T47D (cell line): ENCODE results near the gene MGLL.

Experiments used
- DNase-seq, 2 experiments: peaks; one replicate each; pipeline versions ENCODE4 v3.0.0 to v3.0.0-alpha.2; 2011 to 2012; ENCODE audit warnings: low read depth in 1 of 2, low spot score in 1 of 2
- JUND ChIP-seq: IDR thresholded peaks from 2 replicates; pipeline ENCODE4 v1.6.1; 2012; ENCODE audit warnings: low read depth
- in situ Hi-C: cut with HindIII; loops from 2 replicates; pipeline ENCODE4 v1.10.0; 2016; ENCODE audit warnings: low sequenced_read_pairs, low pct_unique_long_range_greater_than_20kb

MGLL gene

GRCh38 chr3:127729556-127730056 lies 92.7 kb downstream of the MGLL start:
- in situ Hi-C loops, result no loop called here
- no peak for DNase-seq
- no peak for TF ChIP-seq JUND

- no peak for DNase-seq
- no peak for TF ChIP-seq JUND
- in situ Hi-C loops, result no loop called here
Measured at GRCh38 chr3:127728417-127729015, 93.8 kb downstream of the MGLL start.

GRCh38 chr3:127726894-127727293 lies 95.4 kb downstream of the MGLL start:
- DNase-seq, result no peak
- no peak for TF ChIP-seq JUND
- in situ Hi-C loops, result no loop called here

GRCh38 chr3:127723011-127723567 lies 99.2 kb downstream of the MGLL start:
- TF ChIP-seq JUND, result no peak
- in situ Hi-C loops, result no loop called here
- DNase-seq, result no peak

GRCh38 chr3:127722091-127722784 lies 100.1 kb downstream of the MGLL start:
- no peak for DNase-seq
- no peak for TF ChIP-seq JUND
- in situ Hi-C loops, result no loop called here

- in situ Hi-C loops, result no loop called here
- no peak for DNase-seq
- TF ChIP-seq JUND, result no peak
Measured at GRCh38 chr3:127720985-127721935, 101.1 kb downstream of the MGLL start.

GRCh38 chr3:127720161-127720823 lies 102.0 kb downstream of the MGLL start:
- DNase-seq, result no peak
- in situ Hi-C loops, result no loop called here
- TF ChIP-seq JUND, result no peak

- no peak for DNase-seq
- in situ Hi-C loops, result no loop called here
- TF ChIP-seq JUND, result no peak
Measured at GRCh38 chr3:127719369-127719768, 102.9 kb downstream of the MGLL start.

- in situ Hi-C loops, result no loop called here
- no peak for TF ChIP-seq JUND
Measured at GRCh38 chr3:127718916-127719290, 103.4 kb downstream of the MGLL start.

GRCh38 chr3:127718245-127718915 lies 103.9 kb downstream of the MGLL start:
- TF ChIP-seq JUND, result no peak
- in situ Hi-C loops, result no loop called here

More at GRCh38 chr3:127718916-127719290, 103.4 kb downstream of the MGLL start:
- DNase-seq, result no peak

GRCh38 chr3:127717357-127718244 lies 104.7 kb downstream of the MGLL start:
- no peak for DNase-seq
- in situ Hi-C loops, result no loop called here
- no peak for TF ChIP-seq JUND

More at GRCh38 chr3:127718245-127718915, 103.9 kb downstream of the MGLL start:
- DNase-seq, result no peak
